HL-60/S4 treated with retinoic acid at 250 ng/mL for 4 days and 3 days (cell line): ENCODE measurements around the gene POTEG.
"Not testable (repeated sequence)": the region's sequence is repeated elsewhere in the genome, so short reads cannot be mapped to it uniquely, and the experiment has no call there.

Source experiments
- in situ Hi-C: fragments of 300-500 bp; cut with MboI; formaldehyde crosslinking; loops from 2 replicates; pipeline ENCODE4 v1.7.0; 2022; ENCODE audit warnings: low sequenced_read_pairs

POTEG gene

GRCh38 chr14:19374451-19374903 lies 59.7 kb downstream of the POTEG start:
- in situ Hi-C loops, result not testable (repeated sequence)

- in situ Hi-C loops, result not testable (repeated sequence)
Measured at GRCh38 chr14:19372813-19373500, 61.2 kb downstream of the POTEG start.

DNA sequence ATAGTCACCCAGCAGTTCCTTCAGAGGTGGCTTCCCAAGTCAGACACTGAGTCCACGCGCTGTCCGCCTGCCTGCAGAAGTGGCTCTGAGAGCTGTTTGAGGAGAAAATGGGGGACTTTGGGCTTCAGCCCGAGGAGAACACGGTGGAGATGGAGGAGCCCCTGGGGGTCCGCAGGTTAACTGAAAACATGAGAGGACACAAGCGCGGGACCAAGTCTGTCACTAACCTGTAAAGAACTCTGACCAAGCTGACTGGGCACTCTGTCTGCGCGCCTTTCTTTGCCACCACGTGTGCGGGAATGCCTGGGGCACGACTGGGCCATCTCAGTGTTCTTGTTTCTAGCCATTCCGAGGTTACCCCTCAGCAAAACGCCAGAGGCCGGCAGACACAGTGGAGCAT lies 62.4 kb downstream of the POTEG start:
- in situ Hi-C loops, result not testable (repeated sequence)

DNA sequence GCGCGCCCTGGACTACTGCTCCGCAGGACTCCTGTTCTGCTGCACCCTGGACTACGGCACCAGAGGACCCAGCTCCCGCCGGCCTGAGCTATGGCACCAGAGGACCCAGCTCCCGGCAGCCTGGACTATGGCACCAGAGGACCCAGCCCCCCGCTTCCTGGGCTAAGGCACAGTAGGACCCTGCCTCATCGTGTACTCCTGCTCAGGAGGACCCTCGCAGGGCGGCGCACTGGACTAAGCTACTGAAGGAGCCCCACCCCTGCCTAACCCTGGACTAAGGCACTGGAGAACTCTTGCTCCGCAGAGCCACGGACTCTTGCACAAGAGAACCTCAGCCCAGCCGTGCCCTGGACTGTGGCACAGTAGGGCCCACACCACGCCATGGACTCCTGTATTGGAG lies 71.3 kb downstream of the POTEG start:
- in situ Hi-C loops, result not testable (repeated sequence)

- in situ Hi-C loops, result not testable (repeated sequence)
Measured at GRCh38 chr14:19362323-19362722, 71.8 kb downstream of the POTEG start.

GRCh38 chr14:19361636-19362253 lies 72.4 kb downstream of the POTEG start:
- in situ Hi-C loops, result not testable (repeated sequence)

- in situ Hi-C loops, result not testable (repeated sequence)
Measured at GRCh38 chr14:19360937-19361635, 73.1 kb downstream of the POTEG start.
